ENCODE data around the gene ERP44.
"Not testable (repeated sequence)": the region's sequence is repeated elsewhere in the genome, so short reads cannot be mapped to it uniquely, and the experiment has no call there.

The ERP44 gene

GRCh38 chr9:100100146-100100667, 1.4 kb upstream of the ERP44 start:
- DNase-seq (ENCODE audit: low read depth): no peak

- DNase-seq (ENCODE audit: low read depth): no peak
Observed at GRCh38 chr9:100099722-100100042, 882 bp upstream of the ERP44 start.

- DNase-seq (ENCODE audit: low read depth): peak; percentile 33
Observed at GRCh38 chr9:100098046-100098886, 534 bp downstream of the ERP44 start.

GRCh38 chr9:100096378-100096916, 2.4 kb downstream of the ERP44 start:
- no peak for DNase-seq (ENCODE audit: low read depth)

GRCh38 chr9:100094411-100094810, 4.4 kb downstream of the ERP44 start:
- DNase-seq (ENCODE audit: low read depth): not testable (repeated sequence)

- no peak for DNase-seq (ENCODE audit: low read depth)
Observed at GRCh38 chr9:100092066-100092465, 6.7 kb downstream of the ERP44 start.

- no peak for DNase-seq (ENCODE audit: low read depth)
Observed at GRCh38 chr9:100091650-100092049, 7.2 kb downstream of the ERP44 start.

- DNase-seq (ENCODE audit: low read depth): no peak
Observed at GRCh38 chr9:100090880-100091279, 7.9 kb downstream of the ERP44 start.

- DNase-seq (ENCODE audit: low read depth): no peak
Observed at GRCh38 chr9:100088202-100088601, 10.6 kb downstream of the ERP44 start.

- no peak for DNase-seq (ENCODE audit: low read depth)
Observed at GRCh38 chr9:100087218-100087617, 11.6 kb downstream of the ERP44 start.

- DNase-seq (ENCODE audit: low read depth): no peak
Observed at GRCh38 chr9:100086097-100086635, 12.6 kb downstream of the ERP44 start.

GRCh38 chr9:100084734-100085133, 14.1 kb downstream of the ERP44 start:
- no peak for DNase-seq (ENCODE audit: low read depth)

GRCh38 chr9:100084128-100084453, 14.7 kb downstream of the ERP44 start:
- no peak for DNase-seq (ENCODE audit: low read depth)

- DNase-seq (ENCODE audit: low read depth): no peak
Observed at GRCh38 chr9:100083448-100084127, 15.2 kb downstream of the ERP44 start.

- no peak for DNase-seq (ENCODE audit: low read depth)
Observed at GRCh38 chr9:100082782-100083181, 16.0 kb downstream of the ERP44 start.

GRCh38 chr9:100076256-100076655, 22.5 kb downstream of the ERP44 start:
- DNase-seq (ENCODE audit: low read depth): not testable (repeated sequence)

GRCh38 chr9:100074989-100075388, 23.8 kb downstream of the ERP44 start:
- no peak for DNase-seq (ENCODE audit: low read depth)

- no peak for DNase-seq (ENCODE audit: low read depth)
Observed at GRCh38 chr9:100074093-100074492, 24.7 kb downstream of the ERP44 start.

- DNase-seq (ENCODE audit: low read depth): no peak
Observed at GRCh38 chr9:100072805-100073204, 26.0 kb downstream of the ERP44 start.

- DNase-seq (ENCODE audit: low read depth): no peak
Observed at GRCh38 chr9:100071271-100071670, 27.5 kb downstream of the ERP44 start.

GRCh38 chr9:100070104-100071041, 28.4 kb downstream of the ERP44 start:
- DNase-seq (ENCODE audit: low read depth): no peak

GRCh38 chr9:100069068-100069467, 29.7 kb downstream of the ERP44 start:
- DNase-seq (ENCODE audit: low read depth): not testable (repeated sequence)

Measured in HS-27A (cell line).